GM18873 (cell line): ENCODE measurements around the gene CCL28.

ENCODE experiments used
- ATAC-seq: cut with Tn5 transposase; IDR thresholded peaks from one replicate; pipeline ENCODE4 v1.9.1; 2021; ENCODE audit warnings: mild to moderate bottlenecking, moderate library complexity, moderate number of reproducible peaks; ENCODE audit not compliant: unreplicated experiment, low FRiP score

Gene CCL28

DNA sequence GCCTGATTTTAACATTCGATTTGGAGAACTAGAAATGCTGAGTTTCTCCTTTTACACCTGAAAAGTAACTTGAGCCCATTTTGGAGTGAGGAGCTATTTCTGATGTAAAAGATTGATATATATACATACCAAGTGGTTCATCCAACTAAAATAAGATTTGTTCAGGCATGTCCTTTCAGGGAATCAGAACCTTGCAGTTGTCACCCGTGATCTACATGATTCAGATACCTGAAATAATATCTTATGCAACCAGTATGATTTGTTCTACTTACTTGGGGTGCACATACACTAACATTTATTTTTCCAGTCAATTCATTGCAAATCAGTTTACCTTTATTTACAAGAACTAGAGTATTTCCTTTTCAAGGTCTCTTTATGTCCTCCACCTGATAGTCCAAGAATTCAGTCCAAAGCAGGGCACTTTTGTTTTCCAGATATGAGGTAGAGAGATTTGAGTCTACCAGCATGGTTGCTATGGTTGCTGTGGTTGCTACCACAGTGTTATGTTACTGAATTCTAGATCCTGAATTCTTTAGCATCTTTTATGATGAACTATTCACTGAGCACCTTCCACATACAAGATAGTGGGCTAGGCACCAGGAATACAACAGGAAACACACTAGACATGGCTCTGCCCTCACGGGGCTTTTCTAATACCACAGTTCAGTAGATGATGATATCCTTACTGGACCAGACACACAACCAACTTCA lies 49.3 kb downstream of the CCL28 start:
- no peak for ATAC-seq

DNA sequence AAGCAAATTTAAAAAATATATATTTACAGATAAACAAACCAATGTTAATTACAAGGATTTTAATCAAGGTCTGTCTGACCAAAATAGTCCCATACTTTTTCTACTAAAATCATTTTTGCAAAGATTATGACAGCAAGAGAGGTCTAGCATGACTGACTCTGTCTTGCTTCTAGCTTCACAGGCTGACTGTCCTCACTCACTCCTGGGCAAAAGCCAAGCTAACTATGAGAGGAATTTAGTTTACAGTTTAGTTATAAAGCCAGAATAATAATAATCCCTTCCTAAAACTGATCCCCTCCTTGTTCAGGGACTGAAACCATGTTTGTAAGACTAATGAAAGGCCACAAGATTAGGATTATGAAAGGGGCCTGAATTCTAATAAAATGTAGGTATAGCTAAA lies 53.5 kb downstream of the CCL28 start:
- ATAC-seq: no peak

DNA sequence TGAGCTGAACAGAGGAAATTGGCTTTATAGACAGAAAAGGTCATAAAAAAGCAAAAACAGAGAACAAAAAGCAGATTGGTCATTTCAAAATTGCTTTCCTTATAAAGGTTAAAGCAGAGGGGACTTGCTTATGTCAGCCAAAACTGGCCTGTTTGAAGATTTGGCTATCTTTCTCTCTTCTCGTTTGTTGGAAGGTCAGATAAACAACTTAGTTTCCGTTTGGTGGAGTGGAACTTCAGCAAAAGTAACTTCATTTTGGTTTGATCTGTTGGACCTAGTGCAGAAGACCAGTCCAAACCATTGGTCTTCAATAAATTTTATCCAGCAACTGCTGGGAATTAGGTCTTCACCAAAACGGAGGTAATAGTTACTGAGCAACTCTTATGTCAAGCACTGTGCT lies 53.9 kb downstream of the CCL28 start:
- no peak for ATAC-seq

DNA sequence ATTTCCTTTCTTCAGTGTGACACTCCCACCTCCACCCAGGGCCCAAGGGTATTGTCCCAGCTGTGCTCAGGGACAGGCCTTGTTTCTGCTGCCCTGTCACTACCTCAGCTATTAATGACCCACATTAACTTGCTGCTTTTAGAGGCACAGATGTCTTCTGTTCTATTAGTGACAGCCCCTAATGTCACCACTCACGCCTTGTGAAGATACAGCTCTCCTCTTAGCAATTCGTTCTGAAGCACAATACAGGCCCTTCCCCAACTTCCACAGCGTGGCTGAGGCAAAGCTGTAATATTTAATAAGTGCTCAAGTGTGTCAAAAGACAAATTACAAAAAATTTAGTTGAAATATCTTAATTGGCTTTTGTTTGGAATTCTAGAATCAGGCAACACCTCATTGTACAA lies 54.3 kb downstream of the CCL28 start:
- ATAC-seq: no peak

DNA sequence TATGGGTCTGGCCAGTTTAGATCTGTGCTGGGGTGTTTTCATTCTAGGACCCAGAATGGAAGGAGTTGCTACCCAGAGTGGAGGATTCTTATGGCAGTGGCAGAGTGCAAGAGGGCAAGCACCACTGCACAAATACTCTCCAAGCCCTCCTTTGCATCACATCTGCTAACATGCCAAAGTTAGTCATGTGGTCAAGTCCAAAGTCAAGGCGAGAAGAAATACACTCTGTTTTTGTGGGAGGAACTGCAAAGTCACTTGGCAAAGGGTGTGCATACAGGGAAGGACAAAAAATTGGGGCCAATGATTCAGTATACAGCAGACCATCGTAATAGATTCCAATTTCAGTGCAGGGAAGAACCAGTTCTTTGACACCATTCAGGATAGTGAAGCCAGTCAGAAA lies 55.1 kb downstream of the CCL28 start:
- ATAC-seq: no peak

DNA sequence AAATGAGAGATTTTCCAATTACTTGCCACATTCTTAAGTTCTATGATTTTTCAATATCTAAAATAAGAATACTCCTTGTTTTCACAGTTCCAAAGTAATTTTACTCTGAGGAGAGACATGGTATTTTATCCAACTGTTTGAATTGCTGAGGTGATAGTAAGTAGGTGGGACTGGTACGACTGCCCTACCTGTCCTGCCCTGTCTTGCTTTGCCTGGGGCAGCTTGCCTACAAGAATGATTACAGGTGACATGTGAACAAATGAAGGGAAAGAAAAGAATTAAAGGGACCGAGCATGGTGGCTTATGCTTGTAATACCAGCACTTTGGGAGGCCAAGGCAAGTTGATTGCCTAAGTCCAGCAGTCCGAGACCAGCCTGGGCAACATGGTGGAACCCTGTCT lies 57.4 kb downstream of the CCL28 start:
- no peak for ATAC-seq

DNA sequence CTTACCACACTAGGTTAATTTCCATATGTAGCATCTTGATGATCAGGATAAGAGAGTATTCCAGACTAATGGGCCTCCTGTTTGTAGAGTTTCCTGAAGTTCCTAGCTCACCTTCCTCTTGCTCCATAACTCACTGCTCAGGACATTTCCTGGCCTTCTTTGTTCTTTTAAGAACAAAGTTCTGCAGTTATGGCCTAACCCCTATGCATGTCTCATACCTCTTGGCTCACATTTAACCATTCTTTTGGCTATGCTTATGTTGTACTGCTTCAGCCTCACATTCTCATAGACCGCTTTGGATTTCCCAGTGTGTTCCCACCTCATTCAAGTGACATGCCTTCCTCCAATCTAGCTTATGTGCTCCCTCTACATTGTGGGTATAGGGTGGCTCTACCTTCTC lies 58.5 kb downstream of the CCL28 start:
- no peak for ATAC-seq

DNA sequence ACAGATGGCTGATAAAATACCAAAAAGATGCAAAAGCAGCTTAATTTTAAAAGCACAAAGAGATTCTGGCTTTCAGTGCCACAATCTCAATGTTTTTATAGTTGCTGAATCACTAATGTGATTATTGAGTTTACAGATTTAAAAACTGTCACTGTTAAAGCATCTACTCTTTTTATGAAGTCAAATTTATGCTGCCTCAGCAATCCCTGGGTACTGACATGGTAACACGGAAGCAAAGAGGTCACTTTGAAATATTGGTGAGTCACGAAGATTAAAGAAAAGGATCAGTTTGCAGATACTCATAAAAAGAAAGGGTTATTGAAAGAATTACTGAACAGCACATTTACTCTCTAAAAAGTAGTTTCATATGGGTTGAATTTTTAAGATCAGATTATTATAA lies 59.3 kb downstream of the CCL28 start:
- ATAC-seq: no peak

DNA sequence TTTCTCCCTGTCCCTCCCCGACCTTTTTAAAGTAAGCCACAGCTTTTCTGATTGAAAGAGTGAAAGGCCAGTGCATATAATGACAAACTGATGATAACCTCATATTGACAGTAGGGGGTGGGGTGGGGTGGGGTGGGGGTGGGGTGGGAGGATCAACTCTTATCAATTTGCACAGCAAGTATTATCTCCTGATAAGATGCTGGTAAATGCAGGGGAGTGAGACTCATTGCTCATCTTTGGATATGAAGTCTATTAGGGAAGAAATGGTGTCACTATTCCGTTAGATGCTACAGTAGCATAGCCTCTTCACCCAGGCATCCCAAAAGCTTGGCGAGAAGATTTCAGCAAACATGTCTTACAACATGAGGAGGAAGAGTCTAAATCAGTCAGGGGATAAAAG lies 60.1 kb downstream of the CCL28 start:
- no peak for ATAC-seq

DNA sequence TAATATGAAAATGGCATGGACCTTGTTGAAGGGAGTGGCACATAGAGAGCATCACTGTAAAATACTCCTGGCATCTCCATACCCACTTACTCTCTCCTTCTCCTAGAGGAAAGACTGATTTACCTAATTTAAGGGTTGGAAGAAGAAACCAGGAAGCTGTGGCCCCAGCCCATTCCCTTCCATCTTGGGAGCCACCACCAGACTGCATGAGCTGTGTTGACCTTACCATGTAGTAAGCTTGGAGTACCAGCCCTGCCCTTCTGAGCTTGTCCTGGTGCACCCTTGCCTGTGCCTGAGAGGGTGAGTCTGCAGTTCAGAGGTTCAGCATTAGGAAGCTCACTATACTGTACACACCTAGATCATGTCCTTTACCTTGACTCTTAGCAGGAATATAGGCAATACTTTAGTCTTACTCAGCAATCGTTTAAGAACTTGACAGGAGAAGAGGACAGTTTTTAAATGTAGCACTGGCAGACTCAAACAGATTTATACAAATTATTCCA lies 63.3 kb downstream of the CCL28 start:
- no peak for ATAC-seq

DNA sequence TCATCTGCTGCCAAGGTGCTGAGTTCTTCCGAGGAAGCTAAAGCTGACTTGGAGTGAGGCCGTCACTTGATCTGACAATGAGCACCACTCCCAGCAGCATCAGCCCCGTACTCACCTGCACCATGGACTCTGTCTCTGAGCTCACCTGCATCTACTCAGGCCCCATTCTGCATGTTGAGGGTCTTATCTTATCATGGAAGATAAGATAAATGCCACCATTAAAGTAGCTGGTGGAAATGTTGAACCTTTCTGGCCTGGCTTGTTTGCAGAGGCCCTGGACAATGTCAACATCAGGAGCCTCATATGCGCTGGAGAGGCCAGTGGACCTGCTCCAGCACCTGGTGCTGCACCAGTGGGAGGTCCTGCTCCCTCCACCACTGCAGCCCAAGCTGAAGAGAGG lies 64.0 kb downstream of the CCL28 start:
- no peak for ATAC-seq

DNA sequence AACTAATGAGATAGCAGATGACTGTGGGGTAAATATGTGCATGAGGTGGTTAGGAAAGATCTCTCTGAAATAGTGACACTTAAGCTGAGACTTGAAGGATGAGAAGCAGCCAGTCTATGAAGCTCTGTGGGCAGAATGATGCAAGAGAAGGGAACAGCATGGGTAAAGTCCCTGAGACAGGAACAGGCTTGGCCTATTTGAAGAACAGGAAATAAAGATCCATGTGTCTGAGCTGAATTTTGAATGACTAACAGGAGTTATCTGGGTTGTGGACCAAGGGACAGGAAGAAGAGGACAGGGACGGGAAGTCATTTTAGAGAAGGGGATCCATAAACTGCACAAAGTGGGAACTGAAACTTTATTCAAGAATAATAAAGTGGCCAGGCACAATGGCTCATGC lies 73.3 kb downstream of the CCL28 start:
- no peak for ATAC-seq

DNA sequence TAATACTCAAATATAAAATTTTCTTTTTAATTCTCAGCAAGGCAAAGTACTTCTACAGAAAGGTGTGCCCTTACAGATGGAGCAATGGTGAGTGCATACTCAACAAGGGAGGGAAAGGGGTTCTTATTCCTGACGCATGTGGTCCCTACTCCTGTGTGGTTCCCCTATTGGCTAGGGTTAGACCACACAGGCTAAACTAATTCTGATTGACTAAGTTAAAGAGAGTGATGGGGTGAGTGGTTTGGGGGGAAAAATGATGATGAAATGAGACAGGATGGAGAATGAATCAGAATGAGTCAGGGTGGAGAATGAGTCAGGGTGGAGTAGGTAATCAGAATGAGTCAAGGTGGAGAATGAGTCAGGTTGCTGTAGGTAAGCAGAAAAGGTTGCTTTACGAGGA lies 76.0 kb downstream of the CCL28 start:
- no peak for ATAC-seq

DNA sequence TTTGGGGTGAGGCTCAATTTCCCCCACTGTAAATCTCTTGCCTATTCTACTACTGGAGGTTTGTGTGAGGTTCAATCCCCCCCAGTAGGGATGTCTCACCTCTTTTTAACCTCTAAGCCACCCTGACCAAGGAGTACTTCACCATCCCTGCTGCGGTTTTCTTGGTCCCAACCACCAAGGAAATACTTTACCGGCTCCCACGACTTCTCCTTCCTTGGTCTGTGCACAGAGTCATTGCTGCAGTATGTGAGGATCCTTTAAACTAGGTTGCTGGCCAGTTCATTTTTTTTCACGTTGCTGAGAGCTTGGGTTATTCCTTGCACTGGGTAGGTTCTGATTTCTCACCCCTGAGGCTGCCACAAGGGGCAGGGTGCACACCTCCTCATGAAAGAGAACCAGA lies 76.5 kb downstream of the CCL28 start:
- ATAC-seq: no peak

DNA sequence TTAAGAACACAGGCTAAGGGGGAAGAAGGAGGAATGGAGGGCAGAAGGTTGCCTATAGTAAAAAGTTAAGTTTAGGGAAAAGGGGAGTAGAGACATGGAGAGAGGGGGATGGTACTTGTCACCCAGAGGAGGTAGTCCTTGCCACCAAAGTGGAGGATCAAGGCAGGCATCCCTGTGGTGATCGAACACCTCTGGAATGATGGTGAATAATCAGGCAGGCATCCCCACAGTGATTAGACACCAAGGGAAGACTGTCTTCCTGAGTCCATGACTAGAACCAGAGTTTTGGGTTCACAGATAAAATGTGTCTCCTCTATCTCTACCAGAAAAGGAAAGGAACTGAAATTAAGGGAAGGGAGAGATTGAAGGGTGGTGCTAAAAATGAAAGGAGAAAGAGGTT lies 79.8 kb downstream of the CCL28 start:
- ATAC-seq: no peak
